DMS79 (cell line): ENCODE measurements around the gene FHIT.
"Not testable (repeated sequence)": the region's sequence is repeated elsewhere in the genome, so short reads cannot be mapped to it uniquely, and the experiment has no call there.

Experiments used
- DNase-seq: peaks from one replicate; lab custom pipeline; 2025; lab: John Stamatoyannopoulos, UW

The FHIT gene

GRCh38 chr3:59829527-59829926, 1421.7 kb downstream of the FHIT start:
- DNase-seq = no peak

GRCh38 chr3:59824876-59825275, 1426.4 kb downstream of the FHIT start:
- no peak for DNase-seq

- no peak for DNase-seq
Measured at GRCh38 chr3:59821274-59821673, 1430.0 kb downstream of the FHIT start.

GRCh38 chr3:59820352-59820934, 1430.8 kb downstream of the FHIT start:
- no peak for DNase-seq

GRCh38 chr3:59818919-59819300, 1432.3 kb downstream of the FHIT start:
- DNase-seq = no peak

- no peak for DNase-seq
Measured at GRCh38 chr3:59818033-59818918, 1433.0 kb downstream of the FHIT start.

- no peak for DNase-seq
Measured at GRCh38 chr3:59817511-59817910, 1433.7 kb downstream of the FHIT start.

- no peak for DNase-seq
Measured at GRCh38 chr3:59816312-59816711, 1434.9 kb downstream of the FHIT start.

- no peak for DNase-seq
Measured at GRCh38 chr3:59813148-59813538, 1438.1 kb downstream of the FHIT start.

- DNase-seq = no peak
Measured at GRCh38 chr3:59812237-59813147, 1438.8 kb downstream of the FHIT start.

GRCh38 chr3:59811160-59811559, 1440.1 kb downstream of the FHIT start:
- no peak for DNase-seq

GRCh38 chr3:59810606-59811005, 1440.6 kb downstream of the FHIT start:
- DNase-seq = no peak

- DNase-seq = no peak
Measured at GRCh38 chr3:59809710-59810444, 1441.4 kb downstream of the FHIT start.

GRCh38 chr3:59809016-59809415, 1442.2 kb downstream of the FHIT start:
- no peak for DNase-seq

GRCh38 chr3:59808446-59808845, 1442.8 kb downstream of the FHIT start:
- DNase-seq = no peak

- DNase-seq = no peak
Measured at GRCh38 chr3:59803268-59803667, 1448.0 kb downstream of the FHIT start.

GRCh38 chr3:59802453-59802852, 1448.8 kb downstream of the FHIT start:
- not testable (repeated sequence) for DNase-seq

- no peak for DNase-seq
Measured at GRCh38 chr3:59802045-59802444, 1449.2 kb downstream of the FHIT start.

- DNase-seq = no peak
Measured at GRCh38 chr3:59800481-59800880, 1450.8 kb downstream of the FHIT start.

- no peak for DNase-seq
Measured at GRCh38 chr3:59798372-59799086, 1452.7 kb downstream of the FHIT start.

- no peak for DNase-seq
Measured at GRCh38 chr3:59797533-59797932, 1453.7 kb downstream of the FHIT start.
